Osteoblast (primary cell): ENCODE data around the gene AFAP1. TPM values are rescaled to one million over a fixed set of nuclear protein-coding genes. Genes with fewer than 3 reads are reported as not detected.
A peak's percentile ranks its signal among the peaks of the same experiment; 100 is the strongest.

ENCODE experiments used
- DNase-seq: peaks from one replicate; pipeline ENCODE4 v3.0.0; 2011; ENCODE audit warnings: low spot score, mixed read lengths; ENCODE audit not compliant: insufficient read length; ENCODE audit errors: missing footprints
- H2AFZ ChIP-seq: 2 replicates; pipeline ENCODE4 v1.6.0; 2011; ENCODE audit warnings: mild to moderate bottlenecking, low read length
- H3K27ac ChIP-seq: 2 replicates; pipeline ENCODE4 v1.5.1; 2011; ENCODE audit warnings: mild to moderate bottlenecking, low read depth, low read length, moderate library complexity
- H3K27me3 ChIP-seq: 2 replicates; pipeline ENCODE4 v1.6.0; 2012; ENCODE audit warnings: mild to moderate bottlenecking, control low read depth, inconsistent platforms, low read length, moderate library complexity; ENCODE audit not compliant: insufficient read depth
- H3K36me3 ChIP-seq: 2 replicates; pipeline ENCODE4 v1.5.1; 2011; ENCODE audit warnings: mild to moderate bottlenecking, low read length, control low read depth, moderate library complexity; ENCODE audit not compliant: insufficient read depth
- H3K4me1 ChIP-seq: 2 replicates; pipeline ENCODE4 v1.5.1; 2011; ENCODE audit warnings: mild to moderate bottlenecking, low read length, control low read depth, moderate library complexity; ENCODE audit not compliant: insufficient read depth
- H3K4me2 ChIP-seq: 2 replicates; pipeline ENCODE4 v1.6.0; 2011; ENCODE audit warnings: mild to moderate bottlenecking, low read length; ENCODE audit not compliant: insufficient read depth
- H3K4me3 ChIP-seq: fragments of 200-600 bp; sonication (generic); 3 replicates; pipeline ENCODE4 v1.5.1; 2012; ENCODE audit warnings: mild to moderate bottlenecking, low read length, inconsistent platforms; ENCODE audit not compliant: insufficient read depth
- H3K79me2 ChIP-seq: 2 replicates; pipeline ENCODE4 v1.6.0; 2012; ENCODE audit warnings: mild to moderate bottlenecking, low read length, control low read depth, inconsistent platforms; ENCODE audit not compliant: insufficient read depth
- H3K9me3 ChIP-seq: 2 replicates; pipeline ENCODE4 v1.5.1; 2011; ENCODE audit warnings: low read depth, low read length, control low read depth
- H4K20me1 ChIP-seq: 2 replicates; pipeline ENCODE4 v1.6.0; 2012; ENCODE audit warnings: mild to moderate bottlenecking, low read length, control low read depth; ENCODE audit not compliant: insufficient read depth
- total RNA-seq: library from RNA; depleted of rRNA; stranded (reverse); fragments of >200 nt; gene quantifications from 2 replicates; pipeline ENCODE4 v1.2.3, GENCODE V29; 2012
- TF ChIP-seq, protein P1 (sequence below): IDR thresholded peaks from 2 replicates; pipeline ENCODE4 v1.5.1; 2011; ENCODE audit warnings: mild to moderate bottlenecking, low read depth, low read length, moderate library complexity; ENCODE audit errors: extremely low read depth

The AFAP1 gene
- total RNA-seq, 1 donor = 101 TPM

DNA sequence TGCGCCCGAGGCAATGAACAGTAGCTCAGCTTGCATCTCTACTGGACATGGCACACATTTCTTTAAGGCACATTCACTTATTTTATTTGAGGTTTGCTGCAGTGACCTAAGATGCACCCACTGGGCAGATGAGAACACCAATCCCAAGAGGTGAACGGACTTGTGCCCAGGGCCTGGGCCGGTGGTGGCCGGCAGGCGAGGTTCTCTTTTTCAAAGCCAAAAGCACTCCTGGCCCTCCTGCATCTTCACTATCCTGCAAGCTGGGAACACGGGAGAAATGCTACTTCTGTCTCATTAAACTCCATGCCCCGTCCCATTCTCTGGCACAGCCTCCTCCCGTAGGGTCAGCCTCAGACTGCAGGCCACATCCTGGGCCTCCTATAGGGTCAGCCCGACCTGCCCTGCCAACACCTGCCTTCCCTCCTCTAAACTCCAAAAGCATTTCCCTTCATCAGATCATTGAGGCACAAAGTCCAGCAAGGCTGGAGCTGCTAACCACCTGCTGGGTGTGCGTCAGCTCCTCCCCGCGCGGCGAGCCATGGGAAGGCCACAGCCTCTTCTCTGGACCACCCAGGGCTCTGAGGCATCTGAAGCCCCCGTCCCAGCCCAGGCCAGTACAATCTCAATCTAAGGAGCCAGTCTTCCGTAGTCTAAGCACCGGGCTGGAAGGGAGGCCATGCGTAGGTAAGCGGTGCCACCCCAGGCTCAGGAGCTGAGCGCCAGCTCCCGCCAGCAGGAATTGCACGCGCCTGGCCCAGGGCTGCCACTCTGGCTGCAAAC lies 166.1 kb downstream of the AFAP1 start:
- DNase-seq = peak; percentile 63
- Histone ChIP-seq H3K27me3 (no peaks in the 10 kb centered on the region), H3K36me3 (peaks cover 100% of the 10 kb centered on the region), H3K27ac (no peak overlapping the region), H3K79me2 (peaks cover 98% of the 10 kb centered on the region), H4K20me1 (peaks cover 72% of the 10 kb centered on the region), H3K4me3 (no peak overlapping the region), H2AFZ (no peak overlapping the region), H3K9me3 (no peaks in the 10 kb centered on the region), H3K4me1 (no peaks in the 10 kb centered on the region), H3K4me2 (no peak overlapping the region)
- TF ChIP-seq, protein P1, sequence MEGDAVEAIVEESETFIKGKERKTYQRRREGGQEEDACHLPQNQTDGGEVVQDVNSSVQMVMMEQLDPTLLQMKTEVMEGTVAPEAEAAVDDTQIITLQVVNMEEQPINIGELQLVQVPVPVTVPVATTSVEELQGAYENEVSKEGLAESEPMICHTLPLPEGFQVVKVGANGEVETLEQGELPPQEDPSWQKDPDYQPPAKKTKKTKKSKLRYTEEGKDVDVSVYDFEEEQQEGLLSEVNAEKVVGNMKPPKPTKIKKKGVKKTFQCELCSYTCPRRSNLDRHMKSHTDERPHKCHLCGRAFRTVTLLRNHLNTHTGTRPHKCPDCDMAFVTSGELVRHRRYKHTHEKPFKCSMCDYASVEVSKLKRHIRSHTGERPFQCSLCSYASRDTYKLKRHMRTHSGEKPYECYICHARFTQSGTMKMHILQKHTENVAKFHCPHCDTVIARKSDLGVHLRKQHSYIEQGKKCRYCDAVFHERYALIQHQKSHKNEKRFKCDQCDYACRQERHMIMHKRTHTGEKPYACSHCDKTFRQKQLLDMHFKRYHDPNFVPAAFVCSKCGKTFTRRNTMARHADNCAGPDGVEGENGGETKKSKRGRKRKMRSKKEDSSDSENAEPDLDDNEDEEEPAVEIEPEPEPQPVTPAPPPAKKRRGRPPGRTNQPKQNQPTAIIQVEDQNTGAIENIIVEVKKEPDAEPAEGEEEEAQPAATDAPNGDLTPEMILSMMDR = no peak

DNA sequence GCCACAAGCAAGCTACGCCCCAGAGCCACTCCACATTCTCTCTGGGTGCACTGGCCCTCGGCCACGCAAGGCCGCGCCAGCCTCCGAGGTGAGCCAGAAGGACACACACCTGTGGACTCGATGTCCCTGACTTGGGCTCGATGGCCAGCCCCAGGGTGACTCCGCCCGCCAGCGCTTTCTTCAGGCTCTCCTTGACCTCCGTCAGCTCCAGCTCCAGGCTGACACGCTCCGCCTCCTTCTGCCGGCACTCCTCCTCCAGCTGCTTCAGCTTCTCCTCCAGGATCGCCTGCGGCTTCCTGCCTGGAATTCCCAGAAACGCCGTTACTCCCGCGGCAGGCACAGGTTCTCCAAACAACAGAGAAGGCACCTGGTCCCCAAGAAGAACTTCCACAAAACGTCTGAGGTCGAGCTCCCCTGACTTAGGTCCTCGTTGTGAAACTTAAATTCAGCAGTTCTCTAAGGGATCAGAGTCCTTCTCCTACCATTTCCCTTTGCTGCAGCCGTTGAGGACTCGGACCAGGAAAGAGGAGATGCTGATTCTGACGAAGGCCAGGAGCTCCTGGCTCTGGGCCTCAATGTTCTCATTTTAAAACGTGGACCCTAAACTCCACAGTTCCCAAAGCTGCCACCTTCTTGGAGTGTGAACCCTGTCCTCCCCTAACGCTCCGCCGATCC lies 166.8 kb downstream of the AFAP1 start:
- peak; percentile 62 for DNase-seq
- H3K36me3 ChIP-seq = peaks cover 100% of the 10 kb centered on the region
- H3K4me1 ChIP-seq = no peaks in the 10 kb centered on the region
- no peak overlapping the region for H2AFZ ChIP-seq
- H3K27me3 ChIP-seq = no peaks in the 10 kb centered on the region
- H3K9me3 ChIP-seq = no peaks in the 10 kb centered on the region
- no peak overlapping the region for H3K27ac ChIP-seq
- no peak overlapping the region for H3K4me3 ChIP-seq
- peaks cover 98% of the 10 kb centered on the region for H3K79me2 ChIP-seq
- H3K4me2 ChIP-seq = no peak overlapping the region
- peaks cover 78% of the 10 kb centered on the region for H4K20me1 ChIP-seq
- TF ChIP-seq, protein P1 = no peak

DNA sequence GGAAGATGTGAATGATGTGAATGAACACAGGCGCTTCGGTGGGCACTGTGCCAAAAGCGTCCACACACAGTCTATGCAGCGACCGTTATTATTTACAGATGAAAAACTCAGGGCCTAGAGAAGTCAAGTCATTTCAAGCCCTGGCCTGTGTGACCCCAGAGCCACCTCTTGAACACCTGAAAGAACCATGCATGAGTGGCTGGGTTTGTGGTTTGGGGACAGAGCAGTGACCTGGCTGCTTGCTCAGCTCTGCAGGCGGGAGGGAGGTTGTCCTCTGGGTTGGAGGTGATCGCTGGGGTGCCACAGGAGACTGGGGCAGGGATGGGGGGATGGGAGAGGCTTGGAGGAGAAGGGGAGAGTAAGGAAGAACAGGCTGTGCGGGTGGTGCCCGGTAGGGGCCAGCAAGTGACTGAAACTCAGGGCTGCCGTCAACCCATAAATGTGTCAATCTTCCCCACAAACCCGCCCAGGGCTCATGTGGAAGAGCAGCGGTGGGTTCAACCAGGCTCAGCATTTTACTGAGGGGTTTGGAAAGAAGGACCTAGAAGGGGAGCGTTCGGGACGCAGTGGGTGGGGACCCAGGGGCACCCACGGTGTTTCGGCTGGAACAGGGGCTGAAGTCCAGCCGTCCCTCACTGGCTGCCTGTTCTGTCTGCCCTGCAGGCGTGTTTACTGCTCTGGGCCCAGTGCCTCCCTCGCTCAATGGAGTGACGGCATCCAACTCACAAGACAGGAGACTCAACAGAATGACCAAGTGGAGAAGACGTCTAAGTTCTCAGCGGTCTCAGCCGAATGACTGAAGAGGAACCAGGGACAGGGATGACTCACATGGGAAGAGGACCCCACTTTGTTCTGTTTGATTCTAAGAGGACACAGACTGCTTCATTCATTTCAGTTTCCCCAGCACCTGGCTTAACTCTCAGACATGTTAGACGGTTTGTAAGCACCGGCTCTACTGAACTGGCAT lies 167.8 kb downstream of the AFAP1 start:
- Histone ChIP-seq H4K20me1 (peaks cover 78% of the 10 kb centered on the region), H3K36me3 (peaks cover 100% of the 10 kb centered on the region), H2AFZ (no peak overlapping the region), H3K4me3 (no peak overlapping the region), H3K4me1 (no peaks in the 10 kb centered on the region), H3K27ac (no peak overlapping the region), H3K27me3 (no peaks in the 10 kb centered on the region), H3K9me3 (no peaks in the 10 kb centered on the region), H3K4me2 (no peak overlapping the region), H3K79me2 (peaks cover 98% of the 10 kb centered on the region)
- TF ChIP-seq, protein P1 = no peak
- DNase-seq = peak; percentile 82
